ENCODE results near the gene SLC38A3. TPM values are rescaled to one million over a fixed set of nuclear protein-coding genes. Genes with fewer than 3 reads are reported as not detected.

SLC38A3 gene
- total and polyA plus RNA-seq, 12 donors: 0.05 to 48.8 (median 0.28) TPM; not detected in 2

GRCh38 chr3:50263478-50264382, 58.7 kb downstream of the SLC38A3 start:
- TF ChIP-seq POLR2A (IDR thresholded peaks at IDR 0.05): no peak
- TF ChIP-seq, protein P1, sequence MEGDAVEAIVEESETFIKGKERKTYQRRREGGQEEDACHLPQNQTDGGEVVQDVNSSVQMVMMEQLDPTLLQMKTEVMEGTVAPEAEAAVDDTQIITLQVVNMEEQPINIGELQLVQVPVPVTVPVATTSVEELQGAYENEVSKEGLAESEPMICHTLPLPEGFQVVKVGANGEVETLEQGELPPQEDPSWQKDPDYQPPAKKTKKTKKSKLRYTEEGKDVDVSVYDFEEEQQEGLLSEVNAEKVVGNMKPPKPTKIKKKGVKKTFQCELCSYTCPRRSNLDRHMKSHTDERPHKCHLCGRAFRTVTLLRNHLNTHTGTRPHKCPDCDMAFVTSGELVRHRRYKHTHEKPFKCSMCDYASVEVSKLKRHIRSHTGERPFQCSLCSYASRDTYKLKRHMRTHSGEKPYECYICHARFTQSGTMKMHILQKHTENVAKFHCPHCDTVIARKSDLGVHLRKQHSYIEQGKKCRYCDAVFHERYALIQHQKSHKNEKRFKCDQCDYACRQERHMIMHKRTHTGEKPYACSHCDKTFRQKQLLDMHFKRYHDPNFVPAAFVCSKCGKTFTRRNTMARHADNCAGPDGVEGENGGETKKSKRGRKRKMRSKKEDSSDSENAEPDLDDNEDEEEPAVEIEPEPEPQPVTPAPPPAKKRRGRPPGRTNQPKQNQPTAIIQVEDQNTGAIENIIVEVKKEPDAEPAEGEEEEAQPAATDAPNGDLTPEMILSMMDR (IDR thresholded peaks at IDR 0.05): no peak
- intact Hi-C loops (cut with DNase I): no loop called here
- Histone ChIP-seq H3K4me1 (replicated peaks in 1 of 2) (peaks cover 48 to 65% of the 10 kb centered on the region in 2 donors), H3K27me3 (no peaks in the 10 kb centered on the region), H3K27ac (peak overlapping the region; percentile 86 to 97 (median 92)), H3K4me3 (no peak overlapping the region), H3K36me3 (replicated peaks in 1 of 2) (peaks cover 0 to under 1% of the 10 kb centered on the region in 2 donors), H3K9me3 (replicated peaks in 1 of 3) (no peaks in the 10 kb centered on the region)
- 45 to 49% (median 46%) methylated on average over 6 of the region's 6 CpGs for WGBS, 4 donors
- DNase-seq: peak; percentile 74 to 92 (median 84)

DNA sequence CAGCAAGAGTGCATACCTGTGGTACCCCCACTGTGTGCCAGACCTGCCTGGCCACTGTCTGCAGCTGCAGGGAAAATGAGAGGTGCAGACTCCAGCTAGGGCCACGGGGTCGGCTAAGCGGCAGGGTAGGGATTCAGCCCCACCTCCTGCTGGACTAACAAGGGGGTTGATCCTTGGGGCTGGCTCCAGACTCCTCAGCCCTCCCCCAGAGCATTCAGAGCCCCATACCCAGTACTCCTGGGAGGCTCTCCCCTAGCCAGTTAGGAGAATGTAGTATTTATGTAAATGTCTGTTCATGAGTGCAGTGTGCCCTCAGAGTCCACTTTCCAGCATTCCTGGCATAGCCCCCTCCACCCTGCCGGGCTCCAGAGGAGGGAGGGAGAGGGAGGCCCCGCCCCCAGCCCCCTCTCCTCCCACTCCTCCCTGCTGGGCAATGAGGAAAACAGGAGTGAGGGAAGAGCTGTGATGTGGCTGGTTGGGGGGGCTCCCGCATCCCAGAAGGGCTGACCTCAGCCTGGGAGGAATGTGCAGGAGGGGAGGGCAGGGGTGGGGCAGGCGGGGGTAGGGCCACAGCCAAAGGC, 59.4 kb downstream of the SLC38A3 start:
- Histone ChIP-seq H3K9me3 (replicated peaks in 1 of 3) (no peaks in the 10 kb centered on the region), H3K27ac (peak overlapping the region; percentile 86 to 97 (median 92))
- peak; percentile 76 to 92 (median 89) for DNase-seq

GRCh38 chr3:50264964-50265485, 60.0 kb downstream of the SLC38A3 start:
- intact Hi-C loops (cut with DNase I): no loop called here
- no peak overlapping the region for H3K4me3 ChIP-seq
- no peak for TF ChIP-seq POLR2A (IDR thresholded peaks at IDR 0.05)
- TF ChIP-seq, protein P1 (IDR thresholded peaks at IDR 0.05): no peak
- peak overlapping the region; percentile 86 to 97 (median 92) for H3K27ac ChIP-seq
- peaks cover 61% of the 10 kb centered on the region in 2 donors for H3K4me1 ChIP-seq (replicated peaks in 1 of 2)
- WGBS, 4 donors: 17 to 69% (median 64%) methylated on average over 1 to 7 of the region's 7 CpGs
- H3K27me3 ChIP-seq: no peaks in the 10 kb centered on the region
- no peaks in the 10 kb centered on the region for H3K36me3 ChIP-seq (replicated peaks in 1 of 2)
- no peaks in the 10 kb centered on the region for H3K9me3 ChIP-seq (replicated peaks in 1 of 3)
- peak in 5 of 7 donors; percentile 54 to 70 (median 64) for DNase-seq

More for the DNA sequence above, 59.4 kb downstream of the SLC38A3 start:
- no peaks in the 10 kb centered on the region for H3K36me3 ChIP-seq (replicated peaks in 1 of 2)
- intact Hi-C loops (cut with DNase I): no loop called here
- H3K4me1 ChIP-seq (replicated peaks in 1 of 2): peaks cover 55 to 65% of the 10 kb centered on the region in 2 donors
- H3K27me3 ChIP-seq: no peaks in the 10 kb centered on the region
- TF ChIP-seq, protein P1 (IDR thresholded peaks at IDR 0.05): no peak
- peak in 1 of 2 donors; percentile 46 for TF ChIP-seq POLR2A (IDR thresholded peaks at IDR 0.05)
- no peak overlapping the region for H3K4me3 ChIP-seq
- 6 to 25% (median 18%) methylated on average over 4 to 7 of the region's 7 CpGs for WGBS, 4 donors

DNA sequence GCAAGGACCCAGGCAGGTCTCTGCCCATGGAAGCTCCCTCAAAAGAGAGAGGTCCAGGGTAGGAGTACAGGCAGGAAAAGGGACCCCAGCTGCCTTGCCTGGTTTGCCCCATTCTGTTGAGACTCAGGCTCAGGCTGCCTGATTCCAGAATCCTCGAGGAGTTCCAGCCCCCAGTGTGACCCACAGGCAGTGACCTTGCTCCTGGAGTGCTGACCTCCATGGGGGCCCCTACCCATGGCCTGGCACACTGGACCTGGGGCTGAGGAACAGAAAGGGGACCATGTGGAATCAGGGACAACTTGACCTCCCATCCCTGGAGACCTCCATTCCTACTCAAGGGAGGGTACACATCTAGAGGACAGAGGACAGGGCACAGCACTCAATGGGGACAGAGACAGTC, 60.5 kb downstream of the SLC38A3 start:
- no peaks in the 10 kb centered on the region for H3K36me3 ChIP-seq (replicated peaks in 1 of 2)
- DNase-seq: peak in 1 of 7 donors; percentile 31
- H3K27ac ChIP-seq: peak overlapping the region; percentile 86 to 97 (median 92)
- H3K27me3 ChIP-seq: no peaks in the 10 kb centered on the region
- H3K4me1 ChIP-seq (replicated peaks in 1 of 2): peaks cover 55 to 61% of the 10 kb centered on the region in 2 donors
- intact Hi-C loops (cut with DNase I): no loop called here
- TF ChIP-seq, protein P1 (IDR thresholded peaks at IDR 0.05): no peak
- TF ChIP-seq POLR2A (IDR thresholded peaks at IDR 0.05): no peak
- WGBS, 4 donors: 41% methylated on average over 1 of the region's 1 CpG; no CpG with 5 or more reads in 2 of the 4 donors
- no peaks in the 10 kb centered on the region for H3K9me3 ChIP-seq (replicated peaks in 1 of 3)
- no peak overlapping the region for H3K4me3 ChIP-seq
